Activated T-cell treated with anti-CD3 and anti-CD28 coated beads, Interleukin-2, amount 50 U/mL, for 72 hours (primary cell): ENCODE results near the gene KRTAP10-3. TPM values are rescaled to one million over a fixed set of nuclear protein-coding genes. Genes with fewer than 3 reads are reported as not detected.

Source experiments
- ATAC-seq, 2 donors: fragments of 150-1000 bp; cut with Tn5 transposase; replicated peaks in 1 of 2; 2 replicates each; pipeline ENCODE4 v1.10.0; 2021; ENCODE audit warnings: moderate library complexity in 2 of 2, mild to moderate bottlenecking in 1 of 2
- DNase-seq, 2 donors: peaks; one replicate each; pipeline ENCODE4 v3.0.0; 2021 to 2022; ENCODE audit warnings: mixed read lengths in 1 of 2
- H3K27ac Mint-ChIP-seq: one replicate; pipeline ENCODE4 v1.8.0; 2022; ENCODE audit warnings: mild to moderate bottlenecking, moderate library complexity, mixed read lengths
- H3K27me3 Mint-ChIP-seq: one replicate; pipeline ENCODE4 v1.8.0; 2022; ENCODE audit warnings: low read depth, mixed read lengths
- H3K36me3 Mint-ChIP-seq, 2 donors: one replicate each; pipeline ENCODE4 v1.8.0; 2022; ENCODE audit warnings: mixed read lengths in 2 of 2, mild to moderate bottlenecking in 1 of 2; ENCODE audit not compliant: insufficient read depth in 2 of 2
- H3K4me1 Mint-ChIP-seq: one replicate; pipeline ENCODE4 v1.8.0; 2022; ENCODE audit warnings: low read depth, mixed read lengths
- H3K4me3 Mint-ChIP-seq, 2 donors: one replicate each; pipeline ENCODE4 v1.8.0; 2022; ENCODE audit warnings: mild to moderate bottlenecking in 2 of 2, mixed read lengths in 2 of 2, moderate library complexity in 2 of 2
- H3K9me3 Mint-ChIP-seq, 2 donors: one replicate each; pipeline ENCODE4 v1.8.0; 2022; ENCODE audit warnings: mixed read lengths in 2 of 2
- total RNA-seq, 2 donors: library from RNA; stranded (reverse); gene quantifications; one replicate each; pipeline ENCODE4 v1.2.3, GENCODE V29; 2022

Gene KRTAP10-3
- total RNA-seq, 2 donors from 2014 or later, result not detected

- DNase-seq, result no peak
- Mint-ChIP-seq H3K36me3 (no peaks in the 10 kb centered on the region), H3K27ac (no peak overlapping the region), H3K27me3 (no peaks in the 10 kb centered on the region), H3K9me3 (no peaks in the 10 kb centered on the region), H3K4me1 (no peaks in the 10 kb centered on the region), H3K4me3 (no peak overlapping the region)
- ATAC-seq, result no peak
These were observed 49.7 kb downstream of the KRTAP10-3 start for GRCh38 chr21:44508711-44509445.

DNA sequence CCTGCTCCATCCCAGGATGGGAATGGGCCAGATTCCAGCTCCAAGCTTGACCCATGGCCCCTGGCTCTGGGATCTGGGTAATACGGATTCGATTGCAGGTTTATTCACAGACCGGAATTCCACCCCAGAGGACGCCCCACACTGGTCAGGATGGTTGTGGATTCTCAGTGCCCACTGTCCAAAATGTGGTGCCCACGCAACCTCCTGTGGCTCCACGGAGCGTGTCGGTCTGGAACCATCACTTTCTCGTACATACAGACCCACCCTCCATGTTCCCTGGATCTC is 50.2 kb downstream of the KRTAP10-3 start:
- Mint-ChIP-seq H3K36me3 (no peaks in the 10 kb centered on the region), H3K27ac (no peak overlapping the region)

More for the DNA sequence above, 50.2 kb downstream of the KRTAP10-3 start:
- DNase-seq (no peak), ATAC-seq (no peak)
- no peaks in the 10 kb centered on the region for H3K9me3 Mint-ChIP-seq
- no peaks in the 10 kb centered on the region for H3K4me1 Mint-ChIP-seq
- no peak overlapping the region for H3K4me3 Mint-ChIP-seq
- H3K27me3 Mint-ChIP-seq, result no peaks in the 10 kb centered on the region

Other genes starting within 250 kb of the KRTAP10-3 start
- 10 to 100 TPM; 14.5 to 17.2 TPM for gene CFAP410, start 219.4 kb downstream of the KRTAP10-3 start, total RNA-seq
- 1 to 10 TPM; 2.4 to 3.2 TPM for gene TRPM2, start 205.2 kb downstream of the KRTAP10-3 start, total RNA-seq
- 1 to 10 TPM; 2.8 to 3.8 TPM for gene LRRC3, start 103.3 kb downstream of the KRTAP10-3 start, total RNA-seq
- not detected for gene KRTAP10-1, start 18.6 kb downstream of the KRTAP10-3 start, total RNA-seq
- not detected for gene KRTAP10-2, start 7.3 kb downstream of the KRTAP10-3 start, total RNA-seq
- gene KRTAP10-4, start 14.9 kb upstream of the KRTAP10-3 start, total RNA-seq, result not detected
- gene KRTAP10-5, start 21.8 kb upstream of the KRTAP10-3 start, total RNA-seq, result not detected
- gene KRTAP10-6, start 33.7 kb upstream of the KRTAP10-3 start, total RNA-seq, result not detected
- gene KRTAP10-7, start 41.8 kb upstream of the KRTAP10-3 start, total RNA-seq, result not detected
- not detected for gene KRTAP10-8, start 53.3 kb upstream of the KRTAP10-3 start, total RNA-seq
- gene KRTAP10-9, start 68.3 kb upstream of the KRTAP10-3 start, total RNA-seq, result not detected
- gene KRTAP10-10, start 78.6 kb upstream of the KRTAP10-3 start, total RNA-seq, result not detected
- gene KRTAP10-11, start 87.6 kb upstream of the KRTAP10-3 start, total RNA-seq, result not detected
- gene KRTAP12-4, start 95.9 kb upstream of the KRTAP10-3 start, total RNA-seq, result not detected
- not detected for gene KRTAP12-3, start 99.1 kb upstream of the KRTAP10-3 start, total RNA-seq
- gene KRTAP12-2, start 108.1 kb upstream of the KRTAP10-3 start, total RNA-seq, result not detected
- gene KRTAP12-1, start 123.4 kb upstream of the KRTAP10-3 start, total RNA-seq, result not detected
- not detected for gene KRTAP10-12, start 138.4 kb upstream of the KRTAP10-3 start, total RNA-seq
- gene TSPEAR, start 152.8 kb upstream of the KRTAP10-3 start, total RNA-seq, result not detected
- 10 to 100 TPM; 85.2 to 95.6 TPM for gene UBE2G2, start 243.0 kb upstream of the KRTAP10-3 start, total RNA-seq